GM10847 (cell line): ENCODE data around the gene MRTFA.

Source experiments
- POLR2A ChIP-seq: IDR thresholded peaks from 2 replicates; pipeline ENCODE4 v1.6.1; 2011; ENCODE audit not compliant: insufficient read length; ENCODE audit errors: extremely low read depth

MRTFA gene

GRCh38 chr22:40616578-40616977 lies 19.9 kb downstream of the MRTFA start:
- no peak for TF ChIP-seq POLR2A

GRCh38 chr22:40613067-40613466 lies 23.5 kb downstream of the MRTFA start:
- TF ChIP-seq POLR2A, result no peak

GRCh38 chr22:40612291-40612751 lies 24.2 kb downstream of the MRTFA start:
- TF ChIP-seq POLR2A, result no peak

- TF ChIP-seq POLR2A, result no peak
Measured at GRCh38 chr22:40611606-40612005, 24.9 kb downstream of the MRTFA start.

- no peak for TF ChIP-seq POLR2A
Measured at GRCh38 chr22:40610329-40610850, 26.1 kb downstream of the MRTFA start.

- no peak for TF ChIP-seq POLR2A
Measured at GRCh38 chr22:40609216-40609615, 27.3 kb downstream of the MRTFA start.

GRCh38 chr22:40607506-40607905 lies 29.0 kb downstream of the MRTFA start:
- no peak for TF ChIP-seq POLR2A

- TF ChIP-seq POLR2A, result no peak
Measured at GRCh38 chr22:40606306-40606705, 30.2 kb downstream of the MRTFA start.

GRCh38 chr22:40605761-40606160 lies 30.8 kb downstream of the MRTFA start:
- TF ChIP-seq POLR2A, result no peak

GRCh38 chr22:40603088-40603605 lies 33.4 kb downstream of the MRTFA start:
- no peak for TF ChIP-seq POLR2A

- TF ChIP-seq POLR2A, result no peak
Measured at GRCh38 chr22:40602231-40602630, 34.3 kb downstream of the MRTFA start.

- TF ChIP-seq POLR2A, result no peak
Measured at GRCh38 chr22:40599731-40600130, 36.8 kb downstream of the MRTFA start.

GRCh38 chr22:40597526-40598430 lies 38.7 kb downstream of the MRTFA start:
- TF ChIP-seq POLR2A, result no peak

- no peak for TF ChIP-seq POLR2A
Measured at GRCh38 chr22:40595497-40596234, 40.9 kb downstream of the MRTFA start.

- no peak for TF ChIP-seq POLR2A
Measured at GRCh38 chr22:40594924-40595323, 41.6 kb downstream of the MRTFA start.

- no peak for TF ChIP-seq POLR2A
Measured at GRCh38 chr22:40594346-40594745, 42.2 kb downstream of the MRTFA start.
